Measurements from ENCODE around the gene TTLL4. TPM values are rescaled to one million over a fixed set of nuclear protein-coding genes. Genes with fewer than 3 reads are reported as not detected.

The TTLL4 gene
- total and polyA plus RNA-seq, 2 of the 8 experiments (the other 6 are each of a cell fraction or from before 2014, with no cell fraction given) = 71.1 to 105 TPM

DNA sequence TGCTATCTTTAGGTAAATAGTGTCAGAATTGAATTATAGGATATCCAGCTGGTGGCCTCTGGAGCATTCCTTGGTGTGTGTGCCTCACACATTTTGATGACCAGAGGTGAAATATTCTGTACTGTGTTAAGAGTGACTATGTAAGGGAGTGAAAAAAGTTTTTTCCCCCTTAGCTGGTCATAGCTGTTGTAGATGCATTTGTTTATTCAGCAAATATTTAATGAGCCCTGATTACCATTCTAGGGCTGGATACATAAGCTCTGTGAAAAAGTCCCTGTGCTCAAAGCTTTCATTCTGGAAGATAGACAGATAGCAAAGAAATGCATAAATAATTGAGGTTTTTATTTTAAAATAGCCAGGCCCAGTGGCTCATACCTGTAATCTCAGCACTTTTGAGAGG lies 10.9 kb downstream of the TTLL4 start (continued):
- TF ChIP-seq, protein P1, sequence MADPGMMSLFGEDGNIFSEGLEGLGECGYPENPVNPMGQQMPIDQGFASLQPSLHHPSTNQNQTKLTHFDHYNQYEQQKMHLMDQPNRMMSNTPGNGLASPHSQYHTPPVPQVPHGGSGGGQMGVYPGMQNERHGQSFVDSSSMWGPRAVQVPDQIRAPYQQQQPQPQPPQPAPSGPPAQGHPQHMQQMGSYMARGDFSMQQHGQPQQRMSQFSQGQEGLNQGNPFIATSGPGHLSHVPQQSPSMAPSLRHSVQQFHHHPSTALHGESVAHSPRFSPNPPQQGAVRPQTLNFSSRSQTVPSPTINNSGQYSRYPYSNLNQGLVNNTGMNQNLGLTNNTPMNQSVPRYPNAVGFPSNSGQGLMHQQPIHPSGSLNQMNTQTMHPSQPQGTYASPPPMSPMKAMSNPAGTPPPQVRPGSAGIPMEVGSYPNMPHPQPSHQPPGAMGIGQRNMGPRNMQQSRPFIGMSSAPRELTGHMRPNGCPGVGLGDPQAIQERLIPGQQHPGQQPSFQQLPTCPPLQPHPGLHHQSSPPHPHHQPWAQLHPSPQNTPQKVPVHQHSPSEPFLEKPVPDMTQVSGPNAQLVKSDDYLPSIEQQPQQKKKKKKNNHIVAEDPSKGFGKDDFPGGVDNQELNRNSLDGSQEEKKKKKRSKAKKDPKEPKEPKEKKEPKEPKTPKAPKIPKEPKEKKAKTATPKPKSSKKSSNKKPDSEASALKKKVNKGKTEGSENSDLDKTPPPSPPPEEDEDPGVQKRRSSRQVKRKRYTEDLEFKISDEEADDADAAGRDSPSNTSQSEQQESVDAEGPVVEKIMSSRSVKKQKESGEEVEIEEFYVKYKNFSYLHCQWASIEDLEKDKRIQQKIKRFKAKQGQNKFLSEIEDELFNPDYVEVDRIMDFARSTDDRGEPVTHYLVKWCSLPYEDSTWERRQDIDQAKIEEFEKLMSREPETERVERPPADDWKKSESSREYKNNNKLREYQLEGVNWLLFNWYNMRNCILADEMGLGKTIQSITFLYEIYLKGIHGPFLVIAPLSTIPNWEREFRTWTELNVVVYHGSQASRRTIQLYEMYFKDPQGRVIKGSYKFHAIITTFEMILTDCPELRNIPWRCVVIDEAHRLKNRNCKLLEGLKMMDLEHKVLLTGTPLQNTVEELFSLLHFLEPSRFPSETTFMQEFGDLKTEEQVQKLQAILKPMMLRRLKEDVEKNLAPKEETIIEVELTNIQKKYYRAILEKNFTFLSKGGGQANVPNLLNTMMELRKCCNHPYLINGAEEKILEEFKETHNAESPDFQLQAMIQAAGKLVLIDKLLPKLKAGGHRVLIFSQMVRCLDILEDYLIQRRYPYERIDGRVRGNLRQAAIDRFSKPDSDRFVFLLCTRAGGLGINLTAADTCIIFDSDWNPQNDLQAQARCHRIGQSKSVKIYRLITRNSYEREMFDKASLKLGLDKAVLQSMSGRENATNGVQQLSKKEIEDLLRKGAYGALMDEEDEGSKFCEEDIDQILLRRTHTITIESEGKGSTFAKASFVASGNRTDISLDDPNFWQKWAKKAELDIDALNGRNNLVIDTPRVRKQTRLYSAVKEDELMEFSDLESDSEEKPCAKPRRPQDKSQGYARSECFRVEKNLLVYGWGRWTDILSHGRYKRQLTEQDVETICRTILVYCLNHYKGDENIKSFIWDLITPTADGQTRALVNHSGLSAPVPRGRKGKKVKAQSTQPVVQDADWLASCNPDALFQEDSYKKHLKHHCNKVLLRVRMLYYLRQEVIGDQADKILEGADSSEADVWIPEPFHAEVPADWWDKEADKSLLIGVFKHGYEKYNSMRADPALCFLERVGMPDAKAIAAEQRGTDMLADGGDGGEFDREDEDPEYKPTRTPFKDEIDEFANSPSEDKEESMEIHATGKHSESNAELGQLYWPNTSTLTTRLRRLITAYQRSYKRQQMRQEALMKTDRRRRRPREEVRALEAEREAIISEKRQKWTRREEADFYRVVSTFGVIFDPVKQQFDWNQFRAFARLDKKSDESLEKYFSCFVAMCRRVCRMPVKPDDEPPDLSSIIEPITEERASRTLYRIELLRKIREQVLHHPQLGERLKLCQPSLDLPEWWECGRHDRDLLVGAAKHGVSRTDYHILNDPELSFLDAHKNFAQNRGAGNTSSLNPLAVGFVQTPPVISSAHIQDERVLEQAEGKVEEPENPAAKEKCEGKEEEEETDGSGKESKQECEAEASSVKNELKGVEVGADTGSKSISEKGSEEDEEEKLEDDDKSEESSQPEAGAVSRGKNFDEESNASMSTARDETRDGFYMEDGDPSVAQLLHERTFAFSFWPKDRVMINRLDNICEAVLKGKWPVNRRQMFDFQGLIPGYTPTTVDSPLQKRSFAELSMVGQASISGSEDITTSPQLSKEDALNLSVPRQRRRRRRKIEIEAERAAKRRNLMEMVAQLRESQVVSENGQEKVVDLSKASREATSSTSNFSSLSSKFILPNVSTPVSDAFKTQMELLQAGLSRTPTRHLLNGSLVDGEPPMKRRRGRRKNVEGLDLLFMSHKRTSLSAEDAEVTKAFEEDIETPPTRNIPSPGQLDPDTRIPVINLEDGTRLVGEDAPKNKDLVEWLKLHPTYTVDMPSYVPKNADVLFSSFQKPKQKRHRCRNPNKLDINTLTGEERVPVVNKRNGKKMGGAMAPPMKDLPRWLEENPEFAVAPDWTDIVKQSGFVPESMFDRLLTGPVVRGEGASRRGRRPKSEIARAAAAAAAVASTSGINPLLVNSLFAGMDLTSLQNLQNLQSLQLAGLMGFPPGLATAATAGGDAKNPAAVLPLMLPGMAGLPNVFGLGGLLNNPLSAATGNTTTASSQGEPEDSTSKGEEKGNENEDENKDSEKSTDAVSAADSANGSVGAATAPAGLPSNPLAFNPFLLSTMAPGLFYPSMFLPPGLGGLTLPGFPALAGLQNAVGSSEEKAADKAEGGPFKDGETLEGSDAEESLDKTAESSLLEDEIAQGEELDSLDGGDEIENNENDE (IDR thresholded peaks at IDR 0.05; ENCODE audit: insufficient replicate concordance, low read length) = no peak
- TF ChIP-seq TAF7 (optimal IDR thresholded peaks at IDR 0.05; ENCODE audit: borderline replicate concordance, low read depth, low read length) (no peak), POLR2A (IDR thresholded peaks at IDR 0.05; ENCODE audit: control extremely low read depth in 1 of 2, low read depth in 2 of 2, low read length in 2 of 2) (no peak), CBX8 (IDR thresholded peaks at IDR 0.05; ENCODE audit: borderline replicate concordance, low read depth, low read length) (no peak), RAD21 (IDR thresholded peaks at IDR 0.05 in 1 of 2, conservative IDR thresholded peaks at IDR 0.05 in 1 of 2; ENCODE audit: low read depth in 2 of 2, low read length in 2 of 2) (no peak), CHD2 (IDR thresholded peaks at IDR 0.05; ENCODE audit: low read length) (no peak), EP300 (IDR thresholded peaks at IDR 0.05; ENCODE audit: borderline replicate concordance in 1 of 2, low read depth in 2 of 2, low read length in 2 of 2) (no peak), NRF1 (IDR thresholded peaks at IDR 0.05; ENCODE audit: low read depth, low read length) (no peak)

Measured in H1 (cell line).